H4 (cell line): ENCODE results near the gene OR2T10. TPM values are rescaled to one million over a fixed set of nuclear protein-coding genes. Genes with fewer than 3 reads are reported as not detected.
"Not testable (repeated sequence)": the region's sequence is repeated elsewhere in the genome, so short reads cannot be mapped to it uniquely, and the experiment has no call there.

Experiments
- DNase-seq: peaks from one replicate; pipeline ENCODE4 v3.0.0-alpha.2; 2015; ENCODE audit warnings: low spot score
- total RNA-seq: library from RNA; depleted of rRNA; stranded (reverse); fragments of >200 nt; shearing (Covaris generic); gene quantifications from 2 replicates; pipeline ENCODE4 v1.2.3, GENCODE V29; 2014; rRNA removed

The OR2T10 gene
- total RNA-seq, 1 experiment from 2014 or later: not detected

GRCh38 chr1:248596615-248597014 is 885 bp downstream of the OR2T10 start:
- peak; percentile 36 for DNase-seq

- DNase-seq: no peak
These were observed 4.3 kb downstream of the OR2T10 start for GRCh38 chr1:248593226-248593625.

GRCh38 chr1:248592655-248593054 is 4.8 kb downstream of the OR2T10 start:
- no peak for DNase-seq

GRCh38 chr1:248590055-248590454 is 7.4 kb downstream of the OR2T10 start:
- no peak for DNase-seq

GRCh38 chr1:248589334-248589733 is 8.2 kb downstream of the OR2T10 start:
- DNase-seq: no peak

- no peak for DNase-seq
These were observed 12.2 kb downstream of the OR2T10 start for GRCh38 chr1:248585266-248585665.

- no peak for DNase-seq
These were observed 21.1 kb downstream of the OR2T10 start for GRCh38 chr1:248576260-248576980.

GRCh38 chr1:248574657-248575056 is 22.8 kb downstream of the OR2T10 start, which contains the start of gene OR2T34:
Gene OR2T34, minus strand, starts transcription at chr1:248574757. Its CDS starts 0 bp downstream, at chr1:248574757.
- DNase-seq: not testable (repeated sequence)

GRCh38 chr1:248573856-248574255 is 23.6 kb downstream of the OR2T10 start:
- not testable (repeated sequence) for DNase-seq

GRCh38 chr1:248572049-248572448 is 25.5 kb downstream of the OR2T10 start:
- not testable (repeated sequence) for DNase-seq

- not testable (repeated sequence) for DNase-seq
These were observed 26.7 kb downstream of the OR2T10 start for GRCh38 chr1:248570811-248571210.

- not testable (repeated sequence) for DNase-seq
These were observed 28.5 kb downstream of the OR2T10 start for GRCh38 chr1:248569049-248569448.

- DNase-seq: not testable (repeated sequence)
These were observed 31.7 kb downstream of the OR2T10 start for GRCh38 chr1:248565530-248566373.

- not testable (repeated sequence) for DNase-seq
These were observed 34.8 kb downstream of the OR2T10 start, which contains the start of gene OR2T29 for GRCh38 chr1:248562672-248563071. Gene OR2T29, minus strand, starts transcription at chr1:248562772. Its CDS starts 3,281 bp downstream, at chr1:248559491.

GRCh38 chr1:248551027-248551426 is 46.5 kb downstream of the OR2T10 start:
- DNase-seq: not testable (repeated sequence)

GRCh38 chr1:248547383-248547782 is 50.1 kb downstream of the OR2T10 start:
- not testable (repeated sequence) for DNase-seq

Other genes starting within 250 kb of the OR2T10 start
- gene OR14C36, start 248.9 kb downstream of the OR2T10 start, total RNA-seq: not detected in 2 replicates
- 0.31 TPM in 1 of 2 replicates, not detected in the other for gene OR2T4, start 236.0 kb downstream of the OR2T10 start, total RNA-seq
- gene OR2T6, start 222.0 kb downstream of the OR2T10 start, total RNA-seq: not detected in 2 replicates
- gene OR2T1, start 194.7 kb downstream of the OR2T10 start, total RNA-seq: not detected in 2 replicates
- not detected in 2 replicates for gene OR2T2, start 152.1 kb downstream of the OR2T10 start, total RNA-seq
- gene OR2T3, start 124.3 kb downstream of the OR2T10 start, total RNA-seq: not detected in 2 replicates
- not detected in 2 replicates for gene OR2T5, start 109.1 kb downstream of the OR2T10 start, total RNA-seq
- not detected in 2 replicates for gene OR2G6, start 89.6 kb downstream of the OR2T10 start, total RNA-seq
- not detected in 2 replicates for gene OR2T29, start 34.9 kb downstream of the OR2T10 start, total RNA-seq
- gene OR2T34, start 22.9 kb downstream of the OR2T10 start, total RNA-seq: not detected in 2 replicates
- not detected in 2 replicates for gene OR2T11, start 37.4 kb upstream of the OR2T10 start, total RNA-seq
- not detected in 2 replicates for gene OR2T35, start 47.6 kb upstream of the OR2T10 start, total RNA-seq
- gene OR2T27, start 57.8 kb upstream of the OR2T10 start, total RNA-seq: not detected in 2 replicates
- not detected in 2 replicates for gene OR14I1, start 105.1 kb upstream of the OR2T10 start, total RNA-seq
- gene LYPD8, start 158.1 kb upstream of the OR2T10 start, total RNA-seq: 3.3 and 5.1 TPM in 2 replicates
- gene SH3BP5L, start 228.2 kb upstream of the OR2T10 start, total RNA-seq: 9.1 and 10.0 TPM in 2 replicates
- 14.4 and 14.7 TPM in 2 replicates for gene ZNF672, start 240.5 kb upstream of the OR2T10 start, total RNA-seq